Activated CD4-positive, alpha-beta T cell treated with anti-CD3 and anti-CD28 coated beads, Interleukin-2, amount 50 U/mL, for 4 hours (primary cell): ENCODE results near the gene OCA2.
"Not testable (repeated sequence)": the region's sequence is repeated elsewhere in the genome, so short reads cannot be mapped to it uniquely, and the experiment has no call there.

Source experiments
- DNase-seq, 2 experiments: peaks; one replicate each; pipeline ENCODE4 v3.0.0-alpha.2; 2020

OCA2 gene

GRCh38 chr15:28098766-28099554 lies at the start of gene OCA2:
Gene OCA2, minus strand, starts transcription at chr15:28099315. Its CDS starts 17,441 bp downstream, at chr15:28081874.
- DNase-seq, result peak; percentile 37 to 41

- no peak for DNase-seq
Observed at GRCh38 chr15:28147801-28148200, 48.7 kb upstream of the OCA2 start.

GRCh38 chr15:28145419-28145818 lies 46.3 kb upstream of the OCA2 start:
- not testable (repeated sequence) for DNase-seq

GRCh38 chr15:28140062-28140461 lies 40.9 kb upstream of the OCA2 start:
- no peak for DNase-seq

- not testable (repeated sequence) for DNase-seq
Observed at GRCh38 chr15:28137408-28138039, 38.4 kb upstream of the OCA2 start.

GRCh38 chr15:28136236-28136904 lies 37.3 kb upstream of the OCA2 start:
- DNase-seq, result not testable (repeated sequence)

- DNase-seq, result no peak
Observed at GRCh38 chr15:28133281-28133680, 34.2 kb upstream of the OCA2 start.

GRCh38 chr15:28132524-28133275 lies 33.6 kb upstream of the OCA2 start:
- DNase-seq, result no peak

GRCh38 chr15:28131946-28132345 lies 32.8 kb upstream of the OCA2 start:
- DNase-seq, result no peak

- no peak for DNase-seq
Observed at GRCh38 chr15:28131400-28131799, 32.3 kb upstream of the OCA2 start.

- DNase-seq, result no peak
Observed at GRCh38 chr15:28130651-28131050, 31.5 kb upstream of the OCA2 start.

- no peak for DNase-seq
Observed at GRCh38 chr15:28129231-28129848, 30.2 kb upstream of the OCA2 start.

- no peak for DNase-seq
Observed at GRCh38 chr15:28128031-28128430, 28.9 kb upstream of the OCA2 start.

- DNase-seq, result no peak
Observed at GRCh38 chr15:28127036-28127435, 27.9 kb upstream of the OCA2 start.

GRCh38 chr15:28125673-28126651 lies 26.8 kb upstream of the OCA2 start:
- no peak for DNase-seq

- no peak for DNase-seq
Observed at GRCh38 chr15:28124841-28125240, 25.7 kb upstream of the OCA2 start.

GRCh38 chr15:28123408-28124023 lies 24.4 kb upstream of the OCA2 start:
- DNase-seq, result peak in 1 of 2 experiments; percentile 27

GRCh38 chr15:28122038-28122949 lies 23.2 kb upstream of the OCA2 start:
- no peak for DNase-seq

- DNase-seq, result not testable (repeated sequence)
Observed at GRCh38 chr15:28121577-28121976, 22.5 kb upstream of the OCA2 start.

- DNase-seq, result no peak
Observed at GRCh38 chr15:28120359-28120640, 21.2 kb upstream of the OCA2 start.
